T-cell (primary cell): ENCODE results near the gene GPSM1. TPM values are rescaled to one million over a fixed set of nuclear protein-coding genes. Genes with fewer than 3 reads are reported as not detected.

Experiments
- ATAC-seq, 4 experiments: fragments of 200-7000 bp in 3 of 4; fragments of 150-1000 bp in 1 of 4; cut with Tn5 transposase; replicated peaks in 1 of 4; 1 replicate in 3 of 4; 2 replicates in 1 of 4; pipeline ENCODE4 v1.10.0; 2021; ENCODE audit warnings: moderate library complexity in 3 of 4, mild to moderate bottlenecking in 2 of 4, moderate number of reproducible peaks in 1 of 4
- CTCF ChIA-PET, 2 donors: fragments of 300-600 bp; sonication (Branson Sonifier 250); formaldehyde crosslinking; loops; one replicate each; lab custom pipeline; 2022; ENCODE audit warnings: antibody characterized with exemption in 2 of 2; lab: Charles Lee
- POLR2A ChIA-PET, 2 donors: fragments of 300-600 bp; sonication (Branson Sonifier 250); formaldehyde crosslinking; loops; one replicate each; lab custom pipeline; 2022; ENCODE audit warnings: antibody characterized with exemption in 2 of 2; lab: Charles Lee
- DNase-seq, 35 experiments: peaks; one replicate each; pipeline versions ENCODE4 v3.0.0 to v3.0.0-alpha.2; 2013 to 2023
- H3K27ac ChIP-seq: one replicate; pipeline ENCODE4 v1.5.1; 2013; ENCODE audit warnings: low read length
- H3K27me3 ChIP-seq, 2 experiments: replicated peaks in 1 of 2; 1 replicate in 1 of 2; 2 replicates in 1 of 2; pipeline versions ENCODE4 v1.6.1 to v1.7.0; 2013; ENCODE audit warnings: low read length in 1 of 2, mixed read lengths in 1 of 2; ENCODE audit not compliant: control insufficient read depth in 2 of 2, insufficient read depth in 2 of 2; ENCODE audit errors: extremely low read depth in 1 of 2
- H3K36me3 ChIP-seq, 2 donors: 1 replicate in 1 of 2; 2 replicates in 1 of 2; pipeline versions ENCODE4 v1.6.1 to v1.7.0; 2013; ENCODE audit warnings: low read length in 1 of 2; ENCODE audit not compliant: control insufficient read depth in 2 of 2, insufficient read depth in 1 of 2; ENCODE audit errors: extremely low read depth in 1 of 2
- H3K4me1 ChIP-seq, 2 experiments: 1 replicate in 1 of 2; 2 replicates in 1 of 2; pipeline versions ENCODE4 v1.6.1 to v1.7.0; 2013; ENCODE audit warnings: low read length in 2 of 2, mixed read lengths in 1 of 2; ENCODE audit not compliant: insufficient read depth in 2 of 2, control insufficient read depth in 1 of 2; ENCODE audit errors: extremely low read depth in 1 of 2
- H3K4me3 ChIP-seq, 2 donors: 1 replicate in 1 of 2; 2 replicates in 1 of 2; pipeline versions ENCODE4 v1.5.1 to v1.7.0; 2013; ENCODE audit warnings: mild to moderate bottlenecking in 2 of 2, low read length in 1 of 2, moderate library complexity in 1 of 2; ENCODE audit not compliant: control insufficient read depth in 1 of 2; ENCODE audit errors: extremely low read depth in 1 of 2
- H3K9me3 ChIP-seq: 2 replicates; pipeline ENCODE4 v1.7.0; 2013
- H3K27ac Mint-ChIP-seq, 2 donors: one replicate each; pipeline ENCODE4 v1.8.0; 2020 to 2021; ENCODE audit warnings: mild to moderate bottlenecking in 2 of 2, mixed read lengths in 2 of 2
- H3K27me3 Mint-ChIP-seq, 2 donors: one replicate each; pipeline ENCODE4 v1.8.0; 2021 to 2022; ENCODE audit warnings: mixed read lengths in 2 of 2
- H3K36me3 Mint-ChIP-seq: one replicate; pipeline ENCODE4 v1.8.0; 2021; ENCODE audit warnings: mixed read lengths
- H3K4me1 Mint-ChIP-seq, 3 donors: one replicate each; pipeline ENCODE4 v1.8.0; 2020 to 2022; ENCODE audit warnings: mixed read lengths in 3 of 3, mild to moderate bottlenecking in 1 of 3
- H3K4me3 Mint-ChIP-seq, 3 donors: one replicate each; pipeline ENCODE4 v1.8.0; 2020 to 2022; ENCODE audit warnings: mild to moderate bottlenecking in 3 of 3, mixed read lengths in 3 of 3, moderate library complexity in 3 of 3
- H3K9me3 Mint-ChIP-seq, 3 donors: one replicate each; pipeline ENCODE4 v1.8.0; 2020 to 2022; ENCODE audit warnings: mixed read lengths in 3 of 3
- WGBS: methylation state at CpG from one replicate; pipeline ENCODE4 v1.1.5; 2013; ENCODE audit warnings: missing lambda C conversion rate; ENCODE audit not compliant: insufficient coverage; 5-methylcytosine and 5-hydroxymethylcytosine counted together
- total RNA-seq, 35 experiments: library from RNA in 6 of 35; stranded (reverse) in 6 of 35; fragments of 120-200 nt in 1 of 35; gene quantifications; one replicate each; pipeline versions ENCODE4 v1.2.1 to v1.2.4 and lab custom pipeline; 2013 to 2026

GPSM1 gene
- total RNA-seq, 5 donors from 2014 or later (not counting 1 experiment from before 2014, with no cell fraction given), result 8.6 to 11.5 (median 9.7) TPM

DNA sequence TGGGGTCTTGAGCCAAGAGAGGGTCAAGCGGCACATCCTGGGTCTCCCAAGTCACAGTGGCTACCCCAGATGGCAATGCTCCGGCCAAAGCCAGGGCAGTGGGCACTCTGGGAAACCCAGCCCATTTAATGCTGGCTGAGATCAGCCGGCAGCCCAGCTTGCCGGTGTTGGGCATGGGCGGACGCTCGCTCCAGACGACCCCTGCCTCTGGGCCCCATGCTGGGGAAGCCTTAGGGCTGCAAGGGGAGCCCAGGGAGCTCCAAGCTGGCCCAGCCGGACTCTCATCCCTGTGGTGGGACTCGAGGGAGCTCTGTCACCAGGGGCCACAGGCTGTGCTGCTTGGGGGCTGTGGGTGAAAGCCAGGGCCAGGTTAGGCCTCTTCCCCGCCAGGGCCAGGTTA lies 52.1 kb downstream of the GPSM1 start:
- DNase-seq (no peak), ATAC-seq (no peak)
- H3K27ac ChIP-seq, result no peak overlapping the region
- H3K27me3 Mint-ChIP-seq, result no peaks in the 10 kb centered on the region
- no peak overlapping the region for H3K4me3 ChIP-seq
- H3K27me3 ChIP-seq, result no peaks in the 10 kb centered on the region
- H3K36me3 Mint-ChIP-seq, result peaks cover 8% of the 10 kb centered on the region
- no peaks in the 10 kb centered on the region for H3K9me3 Mint-ChIP-seq
- H3K4me1 ChIP-seq, result peaks cover 0 to 6% of the 10 kb centered on the region in 2 experiments
- H3K9me3 ChIP-seq, result no peaks in the 10 kb centered on the region
- WGBS, result over 99% methylated on average over 9 of the region's 11 CpGs
- ChIA-PET CTCF (no interaction called here), POLR2A (no interaction called here)
- no peak overlapping the region for H3K4me3 Mint-ChIP-seq
- H3K27ac Mint-ChIP-seq, result no peak overlapping the region
- peaks cover 24 to 42% of the 10 kb centered on the region in 2 donors for H3K36me3 ChIP-seq
- H3K4me1 Mint-ChIP-seq, result peaks cover 0 to 3% (median 2%) of the 10 kb centered on the region in 3 donors

DNA sequence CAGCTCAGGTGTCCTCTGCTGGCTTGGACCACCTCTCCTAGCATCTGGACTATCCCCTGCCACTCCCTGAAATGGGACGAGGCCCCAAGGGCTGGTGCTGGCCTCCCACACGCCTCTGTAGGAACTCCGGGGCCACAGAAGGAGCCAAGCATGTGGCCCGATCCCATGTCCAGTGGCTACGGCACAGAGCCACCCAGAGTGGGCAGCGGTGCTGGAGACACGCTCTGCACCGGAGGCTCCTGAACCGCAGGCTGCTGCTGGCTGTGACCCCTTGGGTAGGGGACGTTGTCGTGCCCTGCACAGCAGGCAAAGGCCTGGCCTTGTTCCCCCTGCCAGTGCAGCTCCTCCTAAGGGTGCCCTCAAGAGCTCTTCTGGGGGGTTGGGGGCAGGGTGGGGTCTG lies 52.6 kb downstream of the GPSM1 start:
- H3K36me3 Mint-ChIP-seq, result peaks cover 11% of the 10 kb centered on the region
- Histone ChIP-seq H3K4me3 (no peak overlapping the region), H3K9me3 (no peaks in the 10 kb centered on the region), H3K36me3 (peaks cover 24 to 42% of the 10 kb centered on the region in 2 donors), H3K27me3 (no peaks in the 10 kb centered on the region), H3K4me1 (peaks cover 2 to 11% of the 10 kb centered on the region in 2 experiments), H3K27ac (no peak overlapping the region)
- ChIA-PET POLR2A (no interaction called here), CTCF (no interaction called here)
- DNase-seq, result no peak
- no peak overlapping the region for H3K27ac Mint-ChIP-seq
- no peak overlapping the region for H3K4me3 Mint-ChIP-seq
- WGBS, result 92% methylated on average over 8 of the region's 11 CpGs
- H3K27me3 Mint-ChIP-seq, result no peaks in the 10 kb centered on the region
- H3K9me3 Mint-ChIP-seq, result no peaks in the 10 kb centered on the region
- H3K4me1 Mint-ChIP-seq, result peaks cover 4 to 8% (median 6%) of the 10 kb centered on the region in 3 donors
- ATAC-seq, result no peak

DNA sequence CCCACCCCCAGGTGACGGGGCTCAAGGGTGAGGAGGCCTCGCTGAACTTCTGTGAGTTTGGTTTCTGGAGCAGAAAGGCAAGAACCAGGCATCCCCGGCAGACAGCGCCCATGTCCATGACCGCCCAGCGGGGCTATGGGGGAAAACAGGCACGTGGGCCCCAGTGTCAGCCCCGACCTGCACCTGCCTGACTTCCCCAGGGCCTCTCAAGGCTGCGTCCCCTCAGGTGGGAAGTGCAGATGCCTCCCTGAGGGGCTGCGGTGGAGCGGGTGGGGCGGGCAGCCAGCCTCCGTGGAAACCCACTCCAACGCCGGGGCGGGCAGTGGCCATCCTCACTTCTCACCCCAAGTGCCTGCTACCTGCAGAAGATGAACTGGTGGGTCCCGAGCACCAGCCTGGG lies 53.0 kb downstream of the GPSM1 start:
- CTCF ChIA-PET, result no interaction called here
- WGBS, result 94% methylated on average over 15 of the region's 17 CpGs
- Mint-ChIP-seq H3K4me3 (no peak overlapping the region), H3K27me3 (no peaks in the 10 kb centered on the region), H3K9me3 (no peaks in the 10 kb centered on the region), H3K27ac (no peak overlapping the region), H3K36me3 (peaks cover 14% of the 10 kb centered on the region), H3K4me1 (peaks cover 8 to 13% (median 11%) of the 10 kb centered on the region in 3 donors)
- no peaks in the 10 kb centered on the region for H3K27me3 ChIP-seq
- POLR2A ChIA-PET, result no interaction called here
- ATAC-seq, result no peak
- no peak overlapping the region for H3K27ac ChIP-seq
- H3K4me1 ChIP-seq, result peaks cover 5 to 14% of the 10 kb centered on the region in 2 experiments
- H3K9me3 ChIP-seq, result no peaks in the 10 kb centered on the region
- no peak for DNase-seq
- peaks cover 20 to 42% of the 10 kb centered on the region in 2 donors for H3K36me3 ChIP-seq
- no peak overlapping the region for H3K4me3 ChIP-seq

DNA sequence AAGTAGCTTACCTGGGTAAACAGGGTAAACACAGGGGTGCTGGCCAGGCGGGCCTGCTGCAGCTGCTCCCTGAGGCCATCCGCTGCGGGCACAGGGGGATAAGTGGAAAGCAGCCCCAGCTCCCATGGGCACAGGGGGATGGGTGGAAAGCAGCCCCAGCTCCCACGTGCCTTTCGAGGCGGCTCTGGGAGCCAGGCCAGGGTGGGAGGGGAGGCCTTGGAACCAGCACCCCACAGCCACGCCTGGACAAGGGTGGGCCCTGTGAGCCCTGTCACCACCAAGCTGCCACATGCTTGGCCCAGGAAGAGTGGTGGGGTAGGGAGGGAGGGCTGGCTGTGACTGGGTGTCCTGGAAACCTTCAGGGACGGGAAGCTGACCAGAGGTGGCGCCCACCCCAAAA lies 54.0 kb downstream of the GPSM1 start:
- Mint-ChIP-seq H3K27me3 (no peaks in the 10 kb centered on the region), H3K4me1 (peaks cover 8 to 21% (median 20%) of the 10 kb centered on the region in 3 donors), H3K27ac (no peak overlapping the region), H3K36me3 (peaks cover 20% of the 10 kb centered on the region), H3K9me3 (no peaks in the 10 kb centered on the region), H3K4me3 (no peak overlapping the region)
- Histone ChIP-seq H3K4me1 (peaks cover 5 to 20% of the 10 kb centered on the region in 2 experiments), H3K27me3 (no peaks in the 10 kb centered on the region), H3K9me3 (no peaks in the 10 kb centered on the region), H3K36me3 (peaks cover 19 to 42% of the 10 kb centered on the region in 2 donors), H3K27ac (no peak overlapping the region), H3K4me3 (no peak overlapping the region)
- CTCF ChIA-PET, result interaction anchor here in 1 of 2 donors (0.6 kb wide), 1 partner anchor 16 kb away, joined by 3 read pairs; no protein-coding TSS in a partner anchor
- no peak for ATAC-seq
- WGBS, result 100% methylated on average over 7 of the region's 9 CpGs
- no peak for DNase-seq
- POLR2A ChIA-PET, result interaction anchor here in 1 of 2 donors (0.7 kb wide), 1 partner anchor 13 kb away, joined by 4 read pairs; no protein-coding TSS in a partner anchor

- H3K9me3 ChIP-seq, result no peaks in the 10 kb centered on the region
- no peak overlapping the region for H3K27ac ChIP-seq
- POLR2A ChIA-PET, result no interaction called here
- peaks cover 5 to 20% of the 10 kb centered on the region in 2 experiments for H3K4me1 ChIP-seq
- no peak overlapping the region for H3K4me3 Mint-ChIP-seq
- H3K27ac Mint-ChIP-seq, result no peak overlapping the region
- no peaks in the 10 kb centered on the region for H3K9me3 Mint-ChIP-seq
- H3K36me3 ChIP-seq, result peaks cover 19 to 47% of the 10 kb centered on the region in 2 donors
- H3K27me3 Mint-ChIP-seq, result no peaks in the 10 kb centered on the region
- CTCF ChIA-PET, result interaction anchor here in 1 of 2 donors (0.6 kb wide), 1 partner anchor 15 kb away, joined by 3 read pairs; no protein-coding TSS in a partner anchor
- no peaks in the 10 kb centered on the region for H3K27me3 ChIP-seq
- ATAC-seq (no peak), DNase-seq (no peak)
- peaks cover 20% of the 10 kb centered on the region for H3K36me3 Mint-ChIP-seq
- no peak overlapping the region for H3K4me3 ChIP-seq
- WGBS, result 91% methylated on average over 24 of the region's 25 CpGs
- H3K4me1 Mint-ChIP-seq, result peaks cover 8 to 21% (median 20%) of the 10 kb centered on the region in 3 donors
These were observed 54.7 kb downstream of the GPSM1 start for GRCh38 chr9:136381966-136382513.

GRCh38 chr9:136383436-136383835 lies 56.1 kb downstream of the GPSM1 start:
- Histone ChIP-seq H3K36me3 (peaks cover 19 to 57% of the 10 kb centered on the region in 2 donors), H3K27ac (no peak overlapping the region), H3K4me3 (no peak overlapping the region), H3K4me1 (peaks cover 5 to 20% of the 10 kb centered on the region in 2 experiments), H3K27me3 (no peaks in the 10 kb centered on the region), H3K9me3 (no peaks in the 10 kb centered on the region)
- 99% methylated on average over 19 of the region's 20 CpGs for WGBS
- H3K4me1 Mint-ChIP-seq, result peaks cover 8 to 21% (median 20%) of the 10 kb centered on the region in 3 donors
- H3K9me3 Mint-ChIP-seq, result no peaks in the 10 kb centered on the region
- CTCF ChIA-PET, result interaction anchor here in 1 of 2 donors (0.6 kb wide), 1 partner anchor 64 kb away, joined by 6 read pairs; no protein-coding TSS in a partner anchor
- H3K36me3 Mint-ChIP-seq, result peaks cover 28% of the 10 kb centered on the region
- no peak for DNase-seq
- no peak overlapping the region for H3K27ac Mint-ChIP-seq
- no peaks in the 10 kb centered on the region for H3K27me3 Mint-ChIP-seq
- POLR2A ChIA-PET, result no interaction called here
- no peak for ATAC-seq
- no peak overlapping the region for H3K4me3 Mint-ChIP-seq
